CD14-positive monocyte (primary cell): ENCODE results near the gene EXT2. TPM values are rescaled to one million over a fixed set of nuclear protein-coding genes. Genes with fewer than 3 reads are reported as not detected.

Source experiments
- DNase-seq, 3 donors: peaks; one replicate each; pipeline ENCODE4 v3.0.0-alpha.2; 2011 to 2022
- H2AFZ ChIP-seq: 2 replicates; pipeline ENCODE4 v1.6.0; 2012; ENCODE audit warnings: mild to moderate bottlenecking, low read depth, low read length, inconsistent platforms; ENCODE audit not compliant: insufficient read depth, poor library complexity, severe bottlenecking
- H3K27ac ChIP-seq, 2 donors: 1 replicate in 1 of 2; 2 replicates in 1 of 2; pipeline ENCODE4 v1.5.1; 2012 to 2013; ENCODE audit warnings: low read length in 2 of 2, control low read depth in 1 of 2, inconsistent platforms in 1 of 2, low read depth in 1 of 2, mild to moderate bottlenecking in 1 of 2
- H3K27me3 ChIP-seq, 2 donors: one replicate each; pipeline versions ENCODE4 v1.6.0 to v1.6.1; 2011 to 2013; ENCODE audit warnings: low read length in 2 of 2; ENCODE audit not compliant: control insufficient read depth in 2 of 2, insufficient read depth in 2 of 2
- H3K36me3 ChIP-seq, 2 donors: replicated peaks in 1 of 2; 1 replicate in 1 of 2; 2 replicates in 1 of 2; pipeline versions ENCODE4 v1.5.1 to v1.6.1; 2012 to 2013; ENCODE audit warnings: low read length in 2 of 2, control low read depth in 1 of 2, inconsistent platforms in 1 of 2, mild to moderate bottlenecking in 1 of 2; ENCODE audit not compliant: insufficient read depth in 2 of 2, control insufficient read depth in 1 of 2
- H3K4me1 ChIP-seq, 2 donors: 1 replicate in 1 of 2; 2 replicates in 1 of 2; pipeline versions ENCODE4 v1.5.1 to v1.6.1; 2012 to 2013; ENCODE audit warnings: low read length in 2 of 2, control low read depth in 1 of 2, inconsistent platforms in 1 of 2, mild to moderate bottlenecking in 1 of 2, moderate library complexity in 1 of 2; ENCODE audit not compliant: insufficient read depth in 2 of 2, control insufficient read depth in 1 of 2
- H3K4me2 ChIP-seq: replicated peaks from 2 replicates; pipeline ENCODE3; 2012; ENCODE audit warnings: low read length, moderate library complexity, mild to moderate bottlenecking; ENCODE audit not compliant: poor library complexity, severe bottlenecking; ENCODE audit errors: extremely low read depth
- H3K4me3 ChIP-seq, 3 experiments: fragments of 200-600 bp in 1 of 3; sonication (generic) in 1 of 3; replicated peaks in 1 of 3; 1 replicate in 2 of 3; 2 replicates in 1 of 3; pipeline ENCODE4 v1.5.1; 2011 to 2013; ENCODE audit warnings: low read length in 3 of 3, mild to moderate bottlenecking in 3 of 3, control low read depth in 2 of 3, low read depth in 2 of 3, inconsistent platforms in 1 of 3, moderate library complexity in 1 of 3
- H3K79me2 ChIP-seq: 2 replicates; pipeline ENCODE4 v1.6.0; 2012; ENCODE audit warnings: mild to moderate bottlenecking, control low read depth, inconsistent platforms, low read length, moderate library complexity; ENCODE audit not compliant: insufficient read depth
- H3K9ac ChIP-seq: 2 replicates; pipeline ENCODE4 v1.6.0; 2017; ENCODE audit warnings: low read length, mild to moderate bottlenecking; ENCODE audit not compliant: insufficient read depth, poor library complexity, severe bottlenecking
- H3K9me3 ChIP-seq, 2 donors: replicated peaks in 1 of 2; 1 replicate in 1 of 2; 2 replicates in 1 of 2; pipeline versions ENCODE4 v1.5.1 to v1.6.1; 2012 to 2013; ENCODE audit warnings: low read length in 2 of 2, control low read depth in 1 of 2; ENCODE audit not compliant: control insufficient read depth in 1 of 2, insufficient read depth in 1 of 2
- H4K20me1 ChIP-seq: 2 replicates; pipeline ENCODE4 v1.6.0; 2012; ENCODE audit warnings: mild to moderate bottlenecking, low read length, control low read depth, moderate library complexity; ENCODE audit not compliant: insufficient read depth
- H3K27ac Mint-ChIP-seq, 7 donors: one replicate each; pipeline ENCODE4 v1.8.0; 2020; ENCODE audit warnings: mild to moderate bottlenecking in 7 of 7, mixed read lengths in 7 of 7, moderate library complexity in 6 of 7, inconsistent platforms in 2 of 7
- H3K27me3 Mint-ChIP-seq, 3 donors: one replicate each; pipeline ENCODE4 v1.8.0; 2021 to 2022; ENCODE audit warnings: low read depth in 3 of 3, mild to moderate bottlenecking in 3 of 3, mixed read lengths in 3 of 3, moderate library complexity in 3 of 3, inconsistent platforms in 1 of 3
- H3K36me3 Mint-ChIP-seq, 2 donors: one replicate each; pipeline ENCODE4 v1.8.0; 2020; ENCODE audit warnings: mixed read lengths in 2 of 2, inconsistent platforms in 1 of 2, mild to moderate bottlenecking in 1 of 2
- H3K4me1 Mint-ChIP-seq: one replicate; pipeline ENCODE4 v1.8.0; 2020; ENCODE audit warnings: mild to moderate bottlenecking, mixed read lengths
- H3K4me3 Mint-ChIP-seq, 2 donors: one replicate each; pipeline ENCODE4 v1.8.0; 2020; ENCODE audit warnings: mild to moderate bottlenecking in 2 of 2, mixed read lengths in 2 of 2, moderate library complexity in 1 of 2
- H3K9me3 Mint-ChIP-seq, 7 donors: one replicate each; pipeline ENCODE4 v1.8.0; 2020 to 2022; ENCODE audit warnings: mixed read lengths in 7 of 7, mild to moderate bottlenecking in 6 of 7, moderate library complexity in 6 of 7, inconsistent platforms in 2 of 7
- CTCF ChIP-seq: fragments of 200-600 bp; IDR thresholded peaks from one replicate; pipeline ENCODE4 v1.8.0; 2022; ENCODE audit warnings: antibody characterized with exemption, mild to moderate bottlenecking
- WGBS: methylation state at CpG from one replicate; pipeline ENCODE4 v1.1.5; 2013; ENCODE audit warnings: missing lambda C conversion rate; ENCODE audit not compliant: insufficient coverage; 5-methylcytosine and 5-hydroxymethylcytosine counted together
- intact Hi-C, 2 donors: fragments of 100-400 bp; cut with micrococcal nuclease; formaldehyde crosslinking; loops; one replicate each; pipeline versions ENCODE4 v1.15.0 to v1.15.1; 2023
- polyA plus RNA-seq, 3 donors: library from polyadenylated mRNA; depleted of rRNA in 1 of 3; unstranded in 2 of 3; stranded (reverse) in 1 of 3; fragments of 300-500 nt in 2 of 3; fragments of >200 nt in 1 of 3; fragmentation: Illumina TruSeq in 2 of 3; gene quantifications; 1 replicate in 2 of 3; 2 replicates in 1 of 3; pipeline ENCODE4 v1.2.3, GENCODE V29; 2012 to 2021

Gene EXT2
- polyA plus RNA-seq, 3 donors: 17.2 to 41.1 (median 34.2) TPM

GRCh38 chr11:44192017-44192385, 96.5 kb downstream of the EXT2 start:
- Mint-ChIP-seq H3K36me3 (peaks cover 39 to 43% of the 10 kb centered on the region in 2 donors), H3K9me3 (peaks cover 18 to 36% (median 28%) of the 10 kb centered on the region in 7 donors), H3K27ac (no peak overlapping the region), H3K4me3 (no peak overlapping the region), H3K4me1 (peaks cover 3% of the 10 kb centered on the region), H3K27me3 (no peaks in the 10 kb centered on the region)
- no peak for DNase-seq
- Histone ChIP-seq H3K4me1 (no peaks in the 10 kb centered on the region), H4K20me1 (no peaks in the 10 kb centered on the region), H3K4me2 (no peak overlapping the region), H3K4me3 (no peak overlapping the region), H3K9ac (no peak overlapping the region), H3K36me3 (peaks cover 0 to 27% of the 10 kb centered on the region in 2 donors), H3K27me3 (no peaks in the 10 kb centered on the region), H3K79me2 (no peaks in the 10 kb centered on the region), H3K27ac (no peak overlapping the region), H2AFZ (no peak overlapping the region), H3K9me3 (peaks cover 17 to 19% of the 10 kb centered on the region in 2 donors)
- intact Hi-C loops: no loop called here
- no CpG with 5 or more reads among the region's 2 CpGs for WGBS
- TF ChIP-seq CTCF: no peak

- no peak overlapping the region for H3K27ac Mint-ChIP-seq
- no peaks in the 10 kb centered on the region for H4K20me1 ChIP-seq
- no peaks in the 10 kb centered on the region for H3K27me3 Mint-ChIP-seq
- H3K4me2 ChIP-seq: no peak overlapping the region
- H3K9me3 ChIP-seq: peaks cover 13 to 19% of the 10 kb centered on the region in 2 donors
- H3K79me2 ChIP-seq: no peaks in the 10 kb centered on the region
- no peak overlapping the region for H3K27ac ChIP-seq
- WGBS: no CpG with 5 or more reads among the region's 4 CpGs
- peaks cover 39 to 42% of the 10 kb centered on the region in 2 donors for H3K36me3 Mint-ChIP-seq
- H3K9me3 Mint-ChIP-seq: peaks cover 13 to 30% (median 24%) of the 10 kb centered on the region in 7 donors
- no peak overlapping the region for H3K4me3 ChIP-seq
- no peak overlapping the region for H3K4me3 Mint-ChIP-seq
- no peak overlapping the region for H2AFZ ChIP-seq
- intact Hi-C loops: no loop called here
- no peaks in the 10 kb centered on the region for H3K4me1 ChIP-seq
- H3K27me3 ChIP-seq: no peaks in the 10 kb centered on the region
- TF ChIP-seq CTCF: no peak
- no peak for DNase-seq
- peaks cover 0 to 22% of the 10 kb centered on the region in 2 donors for H3K36me3 ChIP-seq
- no peak overlapping the region for H3K9ac ChIP-seq
- H3K4me1 Mint-ChIP-seq: peaks cover 3% of the 10 kb centered on the region
These were observed 97.1 kb downstream of the EXT2 start for GRCh38 chr11:44192462-44193100.
